ENCODE measurements around the gene C11orf24.

Gene C11orf24

GRCh38 chr11:68213135-68213515, 58.6 kb downstream of the C11orf24 start, which contains the start of gene KMT5B:
TSS of gene KMT5B (minus strand) at chr11:68213296. CDS start at chr11:68190076, 23,220 bp downstream.
- Histone ChIP-seq H2AFZ (ENCODE audit: low read length) (peak within 1 kb of the TSS; percentile 100), H3K9ac (ENCODE audit: low read length) (peak within 1 kb of the TSS; percentile 91), H3K9me3 (replicated peaks; ENCODE audit: insufficient read depth, low read length) (no peaks in the 10 kb centered on the region), H3K36me3 (replicated peaks; ENCODE audit: insufficient read depth, low read length) (no peaks in the 10 kb centered on the region), H3K4me1 (ENCODE audit: low read length) (peaks cover 26% of the 10 kb centered on the region), H3K4me3 (ENCODE audit: low read length) (peak within 1 kb of the TSS; percentile 94), H3K27ac (ENCODE audit: low read length) (peak within 1 kb of the TSS; percentile 75; the same call in 1 of the 2 replicates), H4K20me1 (ENCODE audit: insufficient read depth, low read length) (no peaks in the 10 kb centered on the region), H3F3A (ENCODE audit: insufficient read depth, low read length) (peaks cover 25% of the 10 kb centered on the region), H3K4me2 (ENCODE audit: low read depth, low read length) (peak within 1 kb of the TSS; percentile 100), H3K79me2 (ENCODE audit: low read length) (peaks cover 37% of the 10 kb centered on the region), H3K27me3 (replicated peaks; ENCODE audit: insufficient read depth, low read length) (peaks cover 7% of the 10 kb centered on the region; the same call in 1 of the 2 replicates), H3K9me2 (replicated peaks; ENCODE audit: insufficient read depth, low read length) (no peaks in the 10 kb centered on the region)
- TF ChIP-seq EZH2 (optimal IDR thresholded peaks at IDR 0.05; ENCODE audit: low read depth, low read length) (no peak), EZH2phosphoT487 (IDR thresholded peaks at IDR 0.05; ENCODE audit: low read length) (no peak), CTCF (IDR thresholded peaks at IDR 0.05; ENCODE audit: low read length) (no peak)
- no peak for DNase-seq

GRCh38 chr11:68212421-68213134, 59.2 kb downstream of the C11orf24 start:
- peaks cover 25% of the 10 kb centered on the region for H3F3A ChIP-seq (ENCODE audit: insufficient read depth, low read length)
- H3K4me1 ChIP-seq (ENCODE audit: low read length), result peaks cover 26% of the 10 kb centered on the region
- no peaks in the 10 kb centered on the region for H3K9me2 ChIP-seq (replicated peaks; ENCODE audit: insufficient read depth, low read length)
- DNase-seq, result peak; percentile 85
- H3K79me2 ChIP-seq (ENCODE audit: low read length), result peaks cover 43% of the 10 kb centered on the region
- H3K9me3 ChIP-seq (replicated peaks; ENCODE audit: insufficient read depth, low read length), result no peaks in the 10 kb centered on the region
- peak overlapping the region; percentile 84 for H3K4me2 ChIP-seq (ENCODE audit: low read depth, low read length)
- peak overlapping the region; percentile 94 for H3K4me3 ChIP-seq (ENCODE audit: low read length)
- H4K20me1 ChIP-seq (ENCODE audit: insufficient read depth, low read length), result no peaks in the 10 kb centered on the region
- TF ChIP-seq EZH2phosphoT487 (IDR thresholded peaks at IDR 0.05; ENCODE audit: low read length) (no peak), CTCF (IDR thresholded peaks at IDR 0.05; ENCODE audit: low read length) (no peak)
- no peaks in the 10 kb centered on the region for H3K36me3 ChIP-seq (replicated peaks; ENCODE audit: insufficient read depth, low read length)
- H3K9ac ChIP-seq (ENCODE audit: low read length), result peak overlapping the region; percentile 68; the same call in 1 of the 2 replicates
- H3K27ac ChIP-seq (ENCODE audit: low read length), result peak overlapping the region; percentile 29; the same call in 1 of the 2 replicates
- H2AFZ ChIP-seq (ENCODE audit: low read length), result peak overlapping the region; percentile 47
- H3K27me3 ChIP-seq (replicated peaks; ENCODE audit: insufficient read depth, low read length), result peaks cover 7% of the 10 kb centered on the region; the same call in 1 of the 2 replicates

GRCh38 chr11:68211546-68211945, 60.2 kb downstream of the C11orf24 start:
- H3K9me2 ChIP-seq (replicated peaks; ENCODE audit: insufficient read depth, low read length), result no peaks in the 10 kb centered on the region
- peaks cover 53% of the 10 kb centered on the region for H3K79me2 ChIP-seq (ENCODE audit: low read length)
- peak overlapping the region; percentile 84 for H3K4me2 ChIP-seq (ENCODE audit: low read depth, low read length)
- H3K36me3 ChIP-seq (replicated peaks; ENCODE audit: insufficient read depth, low read length), result no peaks in the 10 kb centered on the region
- H3K9me3 ChIP-seq (replicated peaks; ENCODE audit: insufficient read depth, low read length), result no peaks in the 10 kb centered on the region
- no peak for DNase-seq
- H4K20me1 ChIP-seq (ENCODE audit: insufficient read depth, low read length), result no peaks in the 10 kb centered on the region; the same call in 1 of the 2 replicates
- TF ChIP-seq EZH2 (optimal IDR thresholded peaks at IDR 0.05; ENCODE audit: low read depth, low read length), result no peak
- no peak for TF ChIP-seq EZH2phosphoT487 (IDR thresholded peaks at IDR 0.05; ENCODE audit: low read length)
- peaks cover 4% of the 10 kb centered on the region; the same call in 1 of the 2 replicates for H3K27me3 ChIP-seq (replicated peaks; ENCODE audit: insufficient read depth, low read length)
- H3K4me3 ChIP-seq (ENCODE audit: low read length), result no peak overlapping the region
- no peak overlapping the region for H2AFZ ChIP-seq (ENCODE audit: low read length)
- H3K27ac ChIP-seq (ENCODE audit: low read length), result no peak overlapping the region
- H3K9ac ChIP-seq (ENCODE audit: low read length), result no peak overlapping the region
- peaks cover 25% of the 10 kb centered on the region for H3F3A ChIP-seq (ENCODE audit: insufficient read depth, low read length)
- peaks cover 27% of the 10 kb centered on the region for H3K4me1 ChIP-seq (ENCODE audit: low read length)
